Spleen (tissue), 11 donors: ENCODE results near the gene FES. TPM values are rescaled to one million over a fixed set of nuclear protein-coding genes. Genes with fewer than 3 reads are reported as not detected.
A peak's percentile ranks its signal among the peaks of the same experiment; 100 is the strongest.
"Not testable (repeated sequence)": the region's sequence is repeated elsewhere in the genome, so short reads cannot be mapped to it uniquely, and the experiment has no call there.

Experiments
- DNase-seq: peaks from one replicate; pipeline ENCODE4 v3.0.0-alpha.2; 2020
- H3K27ac ChIP-seq, 8 donors: fragments of 200-600 bp; sonication (generic) in 7 of 8; 1 replicate in 4 of 8; 2 replicates in 4 of 8; pipeline versions ENCODE4 v1.5.0 to v1.8.0; 2016 to 2021; ENCODE audit warnings: inconsistent platforms in 4 of 8, mild to moderate bottlenecking in 4 of 8, moderate library complexity in 1 of 8
- H3K27me3 ChIP-seq, 7 donors: fragments of 200-600 bp; sonication (generic) in 6 of 7; replicated peaks in 1 of 7; 1 replicate in 4 of 7; 2 replicates in 3 of 7; pipeline versions ENCODE4 v1.5.0 to v1.8.0; 2016 to 2021; ENCODE audit warnings: inconsistent platforms in 3 of 7, mild to moderate bottlenecking in 1 of 7
- H3K36me3 ChIP-seq, 6 donors: fragments of 200-600 bp; sonication (generic) in 5 of 6; 1 replicate in 4 of 6; 2 replicates in 2 of 6; pipeline versions ENCODE4 v1.5.0 to v1.8.0; 2016 to 2021; ENCODE audit warnings: inconsistent platforms in 2 of 6
- H3K4me1 ChIP-seq, 6 donors: fragments of 200-600 bp; sonication (generic) in 5 of 6; 1 replicate in 3 of 6; 2 replicates in 3 of 6; pipeline versions ENCODE4 v1.5.0 to v1.8.0; 2016 to 2021; ENCODE audit warnings: inconsistent platforms in 3 of 6
- H3K4me3 ChIP-seq, 8 donors: fragments of 200-600 bp; sonication (generic) in 7 of 8; 1 replicate in 4 of 8; 2 replicates in 4 of 8; pipeline versions ENCODE4 v1.5.0 to v1.8.0; 2016 to 2021; ENCODE audit warnings: inconsistent platforms in 4 of 8, mild to moderate bottlenecking in 4 of 8, moderate library complexity in 2 of 8
- H3K9me3 ChIP-seq, 8 donors: fragments of 200-600 bp; sonication (generic) in 7 of 8; 1 replicate in 4 of 8; 2 replicates in 4 of 8; pipeline versions ENCODE4 v1.5.0 to v1.8.0; 2016 to 2021; ENCODE audit warnings: inconsistent platforms in 4 of 8
- CTCF ChIP-seq, 11 experiments: fragments of 200-600 bp in 7 of 11; fragments of 450-650 bp in 4 of 11; sonication (generic) in 4 of 11; IDR thresholded peaks in 8 of 11; conservative IDR thresholded peaks in 3 of 11; 1 replicate in 7 of 11; 2 replicates in 4 of 11; pipeline versions ENCODE4 v1.4.0 to v1.8.0; 2016 to 2021; ENCODE audit warnings: antibody characterized with exemption in 11 of 11, inconsistent platforms in 4 of 11, mild to moderate bottlenecking in 1 of 11
- POLR2A ChIP-seq, 3 donors: fragments of 450-650 bp; IDR thresholded peaks; one replicate each; pipeline ENCODE4 v1.5.1; 2017; ENCODE audit warnings: antibody characterized with exemption in 3 of 3, mild to moderate bottlenecking in 1 of 3
- POLR2AphosphoS5 ChIP-seq, 3 donors: sonication (generic); formaldehyde crosslinking; IDR thresholded peaks; one replicate each; pipeline ENCODE4 v1.5.1; 2017; ENCODE audit warnings: antibody characterized with exemption in 3 of 3
- WGBS, 5 donors: extraction: QIAGEN DNeasy Blood & Tissue Kit in 3 of 5; methylation state at CpG; one replicate each; pipeline versions ENCODE4 v1.1.5 to v1.1.7; 2013 to 2018; 5-methylcytosine and 5-hydroxymethylcytosine counted together
- intact Hi-C: fragments of 100-400 bp; cut with DNase I; formaldehyde crosslinking; loops from one replicate; pipeline ENCODE4 v1.15.0; 2023; ENCODE audit warnings: low total_unique reads
- polyA plus RNA-seq, 3 donors: library from polyadenylated mRNA; stranded (reverse); fragments of 200-250 nt; gene quantifications; one replicate each; pipeline ENCODE4 v1.2.1, GENCODE V29; 2013
- total RNA-seq, 7 donors: library from RNA; depleted of rRNA in 3 of 7; stranded (reverse); fragments of >200 nt in 3 of 7; fragmentation: NEBNext Ultra II Directional in 4 of 7; extraction: Animal tissue kit (Norgen Biotek cat#: 25700) in 4 of 7; gene quantifications; one replicate each; pipeline versions ENCODE4 v1.1.0 to v1.2.1, GENCODE V29; 2016 to 2021
- donor health status: healthy with polysubstance abuse.
- donor health status: DM: no; HTN: no; CAD: no; lungs with moderate emphysema.
- donor health status: DM: no; HTN: no; CAD: no.
- donor health status: Bipolar disorder and iron deficiency.
- donor health status: healthy.
- donor health status: DM: no; HTN: no; CAD: no.
- donor health status: DM: yes; HTN: yes; CAD: no.

FES gene
- total and polyA plus RNA-seq, 10 donors, result 39.5 to 369 (median 240) TPM

GRCh38 chr15:90916461-90916860, 32.2 kb downstream of the FES start:
- peak; percentile 67 for DNase-seq
- 72 to 90% (median 81%) methylated on average over 11 of the region's 11 CpGs for WGBS, 5 donors
- H3K36me3 ChIP-seq, result peaks cover 24 to 100% (median 99%) of the 10 kb centered on the region in 6 donors
- no peaks in the 10 kb centered on the region for H3K27me3 ChIP-seq
- H3K9me3 ChIP-seq, result no peaks in the 10 kb centered on the region
- peaks cover 0 to 65% (median 16%) of the 10 kb centered on the region in 6 donors for H3K4me1 ChIP-seq
- H3K27ac ChIP-seq, result peak overlapping the region in 7 of 8 donors; percentile 67 to 93 (median 79)
- TF ChIP-seq CTCF (IDR thresholded peaks at IDR 0.05 in 8 of 11, conservative IDR thresholded peaks at IDR 0.05 in 3 of 11) (no peak), POLR2AphosphoS5 (IDR thresholded peaks at IDR 0.05) (no peak), POLR2A (IDR thresholded peaks at IDR 0.05) (no peak)
- intact Hi-C loops, result no loop called here
- H3K4me3 ChIP-seq, result peak overlapping the region in 4 of 8 donors; percentile 29 to 61 (median 31)

GRCh38 chr15:90917569-90917968, 33.3 kb downstream of the FES start:
- Histone ChIP-seq H3K27ac (peak overlapping the region in 2 of 8 donors; percentile 90 to 93), H3K27me3 (no peaks in the 10 kb centered on the region), H3K4me3 (peak overlapping the region in 1 of 8 donors; percentile 61), H3K4me1 (peaks cover 0 to 59% (median 16%) of the 10 kb centered on the region in 6 donors), H3K9me3 (no peaks in the 10 kb centered on the region), H3K36me3 (peaks cover 16 to 99% (median 93%) of the 10 kb centered on the region in 6 donors)
- intact Hi-C loops, result no loop called here
- DNase-seq, result no peak
- peak in 1 of 3 donors; percentile 45 for TF ChIP-seq POLR2AphosphoS5 (IDR thresholded peaks at IDR 0.05)
- no peak for TF ChIP-seq POLR2A (IDR thresholded peaks at IDR 0.05)
- 90 to 96% (median 96%) methylated on average over 12 of the region's 12 CpGs for WGBS, 5 donors

- H3K4me3 ChIP-seq, result no peak overlapping the region
- no peaks in the 10 kb centered on the region for H3K9me3 ChIP-seq
- peak overlapping the region in 1 of 8 donors; percentile 93 for H3K27ac ChIP-seq
- 92 to 97% (median 96%) methylated on average over 23 of the region's 23 CpGs for WGBS, 5 donors
- DNase-seq, result no peak
- intact Hi-C loops, result no loop called here
- TF ChIP-seq POLR2AphosphoS5 (IDR thresholded peaks at IDR 0.05), result peak in 1 of 3 donors; percentile 28
- no peak for TF ChIP-seq POLR2A (IDR thresholded peaks at IDR 0.05)
- peaks cover 0 to 52% (median 13%) of the 10 kb centered on the region in 6 donors for H3K4me1 ChIP-seq
- H3K27me3 ChIP-seq, result no peaks in the 10 kb centered on the region
- peaks cover 11 to 98% (median 87%) of the 10 kb centered on the region in 6 donors for H3K36me3 ChIP-seq
Measured at GRCh38 chr15:90918034-90918788, 33.9 kb downstream of the FES start.

GRCh38 chr15:90918835-90919234, 34.5 kb downstream of the FES start:
- no peaks in the 10 kb centered on the region for H3K27me3 ChIP-seq
- no peak overlapping the region for H3K27ac ChIP-seq
- peaks cover 7 to 96% (median 81%) of the 10 kb centered on the region in 6 donors for H3K36me3 ChIP-seq
- H3K9me3 ChIP-seq, result no peaks in the 10 kb centered on the region
- no peak overlapping the region for H3K4me3 ChIP-seq
- DNase-seq, result peak; percentile 20
- H3K4me1 ChIP-seq, result peaks cover 0 to 46% (median 10%) of the 10 kb centered on the region in 6 donors
- no peak for TF ChIP-seq CTCF (IDR thresholded peaks at IDR 0.05 in 8 of 11, conservative IDR thresholded peaks at IDR 0.05 in 3 of 11)
- no peak for TF ChIP-seq POLR2A (IDR thresholded peaks at IDR 0.05)
- no peak for TF ChIP-seq POLR2AphosphoS5 (IDR thresholded peaks at IDR 0.05)
- intact Hi-C loops, result no loop called here
- WGBS, 5 donors, result 93 to 98% (median 95%) methylated on average over 6 of the region's 6 CpGs

- WGBS, 5 donors, result 86 to 94% (median 87%) methylated on average over 4 of the region's 4 CpGs
- Histone ChIP-seq H3K4me3 (no peak overlapping the region), H3K9me3 (no peaks in the 10 kb centered on the region), H3K4me1 (peaks cover 0 to 15% (median 0%) of the 10 kb centered on the region in 6 donors), H3K36me3 (peaks cover 6 to 76% (median 51%) of the 10 kb centered on the region in 6 donors), H3K27ac (no peak overlapping the region), H3K27me3 (no peaks in the 10 kb centered on the region)
- intact Hi-C loops, result no loop called here
- TF ChIP-seq POLR2AphosphoS5 (IDR thresholded peaks at IDR 0.05), result no peak
- TF ChIP-seq CTCF (IDR thresholded peaks at IDR 0.05 in 8 of 11, conservative IDR thresholded peaks at IDR 0.05 in 3 of 11), result no peak
- no peak for DNase-seq
Measured at GRCh38 chr15:90921887-90922286, 37.6 kb downstream of the FES start.

- WGBS, 5 donors, result 86 to 94% (median 89%) methylated on average over 7 of the region's 7 CpGs
- not testable (repeated sequence) for H3K4me1 ChIP-seq
Measured at GRCh38 chr15:90922712-90923322, 38.5 kb downstream of the FES start.

More at GRCh38 chr15:90922712-90923322, 38.5 kb downstream of the FES start:
- intact Hi-C loops, H3K9me3 ChIP-seq, H3K27me3 ChIP-seq, H3K4me3 ChIP-seq, DNase-seq: not testable (repeated sequence)
- Histone ChIP-seq H3K36me3 (peaks cover 6 to 67% (median 42%) of the 10 kb centered on the region in 6 donors), H3K27ac (peak overlapping the region in 1 of 8 donors; percentile 16)
